Peyer's patch (tissue), 4 donors: ENCODE data around the gene SLC35F6.
A peak's percentile ranks its signal among the peaks of the same experiment; 100 is the strongest.

Source experiments
- CTCF ChIP-seq, 6 experiments: fragments of 450-650 bp in 4 of 6; fragments of 200-600 bp in 2 of 6; sonication (generic) in 1 of 6; IDR thresholded peaks; one replicate each; pipeline ENCODE4 v1.5.1; 2017 to 2019; ENCODE audit warnings: antibody characterized with exemption in 6 of 6, mild to moderate bottlenecking in 3 of 6, moderate library complexity in 1 of 6
- POLR2A ChIP-seq, 2 donors: fragments of 450-650 bp; IDR thresholded peaks; one replicate each; pipeline ENCODE4 v1.5.1; 2017; ENCODE audit warnings: antibody characterized with exemption in 2 of 2, mild to moderate bottlenecking in 2 of 2, moderate library complexity in 2 of 2

- TF ChIP-seq CTCF (IDR thresholded peaks at IDR 0.05) = peak in 4 of 6 experiments; percentile 11 to 28 (median 16)
- TF ChIP-seq POLR2A (IDR thresholded peaks at IDR 0.05) = no peak
Measured at GRCh38 chr2:26770986-26771586, 7.0 kb downstream of the SLC35F6 start.
